HEK293 (cell line): ENCODE data around the gene MZB1.

Experiments
- ZNF138 ChIP-seq: fragments of 450-650 bp; formaldehyde crosslinking; IDR thresholded peaks from 2 replicates; pipeline ENCODE4 v1.5.1; 2016; ENCODE audit warnings: missing biosample characterization, missing genetic modification characterization, borderline replicate concordance
- TF ChIP-seq, protein P1 (sequence below): fragments of 450-650 bp; formaldehyde crosslinking; IDR thresholded peaks from 2 replicates; pipeline ENCODE4 v1.5.1; 2016; ENCODE audit warnings: missing biosample characterization, missing genetic modification characterization
- TF ChIP-seq, protein P2 (sequence below): fragments of 450-650 bp; formaldehyde crosslinking; IDR thresholded peaks from 2 replicates; pipeline ENCODE4 v1.5.1; 2016; ENCODE audit warnings: missing biosample characterization, missing genetic modification characterization

DNA sequence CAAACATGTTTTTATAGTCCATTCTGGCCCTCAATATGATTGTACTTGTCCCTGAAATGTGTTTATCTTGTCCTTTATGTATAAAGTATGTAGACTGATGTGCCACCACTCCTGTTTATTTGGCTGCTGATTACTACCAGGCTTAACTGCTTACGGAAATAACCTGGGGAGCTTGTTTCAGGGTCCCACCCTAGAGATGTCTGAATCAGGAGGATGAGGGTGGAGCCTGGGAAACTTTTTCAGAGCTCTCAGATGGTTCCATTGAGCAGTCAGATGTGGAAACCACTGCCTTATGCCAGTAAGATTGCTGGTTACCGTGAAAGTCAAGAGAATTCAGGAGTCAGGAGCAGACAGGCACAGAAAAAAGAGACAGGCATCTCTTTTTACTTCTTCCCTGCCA, 25.8 kb downstream of the MZB1 start:
- TF ChIP-seq, protein P1, sequence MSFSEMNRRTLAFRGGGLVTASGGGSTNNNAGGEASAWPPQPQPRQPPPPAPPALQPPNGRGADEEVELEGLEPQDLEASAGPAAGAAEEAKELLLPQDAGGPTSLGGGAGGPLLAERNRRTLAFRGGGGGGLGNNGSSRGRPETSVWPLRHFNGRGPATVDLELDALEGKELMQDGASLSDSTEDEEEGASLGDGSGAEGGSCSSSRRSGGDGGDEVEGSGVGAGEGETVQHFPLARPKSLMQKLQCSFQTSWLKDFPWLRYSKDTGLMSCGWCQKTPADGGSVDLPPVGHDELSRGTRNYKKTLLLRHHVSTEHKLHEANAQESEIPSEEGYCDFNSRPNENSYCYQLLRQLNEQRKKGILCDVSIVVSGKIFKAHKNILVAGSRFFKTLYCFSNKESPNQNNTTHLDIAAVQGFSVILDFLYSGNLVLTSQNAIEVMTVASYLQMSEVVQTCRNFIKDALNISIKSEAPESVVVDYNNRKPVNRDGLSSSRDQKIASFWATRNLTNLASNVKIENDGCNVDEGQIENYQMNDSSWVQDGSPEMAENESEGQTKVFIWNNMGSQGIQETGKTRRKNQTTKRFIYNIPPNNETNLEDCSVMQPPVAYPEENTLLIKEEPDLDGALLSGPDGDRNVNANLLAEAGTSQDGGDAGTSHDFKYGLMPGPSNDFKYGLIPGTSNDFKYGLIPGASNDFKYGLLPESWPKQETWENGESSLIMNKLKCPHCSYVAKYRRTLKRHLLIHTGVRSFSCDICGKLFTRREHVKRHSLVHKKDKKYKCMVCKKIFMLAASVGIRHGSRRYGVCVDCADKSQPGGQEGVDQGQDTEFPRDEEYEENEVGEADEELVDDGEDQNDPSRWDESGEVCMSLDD (tag by site-specific recombination) = no peak
- TF ChIP-seq ZNF138 (tag by site-specific recombination) = no peak
- TF ChIP-seq, protein P2, sequence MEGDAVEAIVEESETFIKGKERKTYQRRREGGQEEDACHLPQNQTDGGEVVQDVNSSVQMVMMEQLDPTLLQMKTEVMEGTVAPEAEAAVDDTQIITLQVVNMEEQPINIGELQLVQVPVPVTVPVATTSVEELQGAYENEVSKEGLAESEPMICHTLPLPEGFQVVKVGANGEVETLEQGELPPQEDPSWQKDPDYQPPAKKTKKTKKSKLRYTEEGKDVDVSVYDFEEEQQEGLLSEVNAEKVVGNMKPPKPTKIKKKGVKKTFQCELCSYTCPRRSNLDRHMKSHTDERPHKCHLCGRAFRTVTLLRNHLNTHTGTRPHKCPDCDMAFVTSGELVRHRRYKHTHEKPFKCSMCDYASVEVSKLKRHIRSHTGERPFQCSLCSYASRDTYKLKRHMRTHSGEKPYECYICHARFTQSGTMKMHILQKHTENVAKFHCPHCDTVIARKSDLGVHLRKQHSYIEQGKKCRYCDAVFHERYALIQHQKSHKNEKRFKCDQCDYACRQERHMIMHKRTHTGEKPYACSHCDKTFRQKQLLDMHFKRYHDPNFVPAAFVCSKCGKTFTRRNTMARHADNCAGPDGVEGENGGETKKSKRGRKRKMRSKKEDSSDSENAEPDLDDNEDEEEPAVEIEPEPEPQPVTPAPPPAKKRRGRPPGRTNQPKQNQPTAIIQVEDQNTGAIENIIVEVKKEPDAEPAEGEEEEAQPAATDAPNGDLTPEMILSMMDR (tag by site-specific recombination) = no peak
